HG02840 (cell line): ENCODE results near the gene RAD50.

Source experiments
- ATAC-seq: cut with Tn5 transposase; IDR thresholded peaks from one replicate; pipeline ENCODE4 v1.9.1; 2021; ENCODE audit warnings: mild to moderate bottlenecking, moderate library complexity, moderate number of reproducible peaks; ENCODE audit not compliant: unreplicated experiment, low FRiP score

The RAD50 gene

GRCh38 chr5:132658381-132659302 is 101.9 kb downstream of the RAD50 start:
- ATAC-seq, result no peak

- ATAC-seq, result no peak
Observed at GRCh38 chr5:132659598-132660493, 103.1 kb downstream of the RAD50 start.

- ATAC-seq, result no peak
Observed at GRCh38 chr5:132661231-132662003, 104.6 kb downstream of the RAD50 start.

- no peak for ATAC-seq
Observed at GRCh38 chr5:132662004-132662401, 105.2 kb downstream of the RAD50 start.

- peak; percentile 52 for ATAC-seq
Observed at GRCh38 chr5:132662925-132663770, 106.4 kb downstream of the RAD50 start.

GRCh38 chr5:132663771-132664695 is 107.3 kb downstream of the RAD50 start:
- ATAC-seq, result peak; percentile 31

GRCh38 chr5:132664696-132665209 is 108.0 kb downstream of the RAD50 start:
- no peak for ATAC-seq

GRCh38 chr5:132665574-132666080 is 108.8 kb downstream of the RAD50 start:
- ATAC-seq, result no peak

- no peak for ATAC-seq
Observed at GRCh38 chr5:132666310-132667123, 109.7 kb downstream of the RAD50 start.

GRCh38 chr5:132667309-132667708 is 110.5 kb downstream of the RAD50 start:
- no peak for ATAC-seq

GRCh38 chr5:132667761-132668705 is 111.3 kb downstream of the RAD50 start:
- ATAC-seq, result no peak

- no peak for ATAC-seq
Observed at GRCh38 chr5:132668706-132669454, 112.1 kb downstream of the RAD50 start.

GRCh38 chr5:132669455-132669820 is 112.7 kb downstream of the RAD50 start:
- ATAC-seq, result no peak

- ATAC-seq, result no peak
Observed at GRCh38 chr5:132669966-132670882, 113.4 kb downstream of the RAD50 start.
